Neural crest cell (in vitro differentiated cells): Measurements from ENCODE around the gene CFAP77. TPM values are rescaled to one million over a fixed set of nuclear protein-coding genes. Genes with fewer than 3 reads are reported as not detected.

Source experiments
- DNase-seq: peaks from one replicate; pipeline ENCODE4 v3.0.0; 2021; ENCODE audit warnings: low read depth, mixed read lengths, low spot score
- H3K27ac Mint-ChIP-seq: one replicate; pipeline ENCODE4 v1.8.0; 2021; ENCODE audit warnings: mild to moderate bottlenecking, mixed read lengths; ENCODE audit not compliant: unreplicated experiment
- H3K27me3 Mint-ChIP-seq: 2 replicates; pipeline ENCODE4 v1.8.0; 2021; ENCODE audit warnings: low read depth, mild to moderate bottlenecking, mixed read lengths
- H3K36me3 Mint-ChIP-seq: 2 replicates; pipeline ENCODE4 v1.8.0; 2021; ENCODE audit warnings: low read depth, mild to moderate bottlenecking, mixed read lengths
- H3K4me1 Mint-ChIP-seq: 2 replicates; pipeline ENCODE4 v1.8.0; 2021; ENCODE audit warnings: mixed read lengths
- H3K4me3 Mint-ChIP-seq: one replicate; pipeline ENCODE4 v1.8.0; 2021; ENCODE audit warnings: mild to moderate bottlenecking, mixed read lengths
- H3K9me3 Mint-ChIP-seq: 2 replicates; pipeline ENCODE4 v1.8.0; 2021; ENCODE audit warnings: mixed read lengths
- total RNA-seq: library from RNA; stranded (reverse); gene quantifications from 2 replicates; pipeline ENCODE4 v1.2.1, GENCODE V29; 2021
- TF ChIP-seq, protein P1 (sequence below): fragments of 200-600 bp; sonication (generic); conservative IDR thresholded peaks from 2 replicates; pipeline ENCODE4 v1.5.0; 2021; ENCODE audit warnings: antibody characterized with exemption, mild to moderate bottlenecking

The CFAP77 gene
- total RNA-seq, 1 donor from 2014 or later: 0.23 TPM

DNA sequence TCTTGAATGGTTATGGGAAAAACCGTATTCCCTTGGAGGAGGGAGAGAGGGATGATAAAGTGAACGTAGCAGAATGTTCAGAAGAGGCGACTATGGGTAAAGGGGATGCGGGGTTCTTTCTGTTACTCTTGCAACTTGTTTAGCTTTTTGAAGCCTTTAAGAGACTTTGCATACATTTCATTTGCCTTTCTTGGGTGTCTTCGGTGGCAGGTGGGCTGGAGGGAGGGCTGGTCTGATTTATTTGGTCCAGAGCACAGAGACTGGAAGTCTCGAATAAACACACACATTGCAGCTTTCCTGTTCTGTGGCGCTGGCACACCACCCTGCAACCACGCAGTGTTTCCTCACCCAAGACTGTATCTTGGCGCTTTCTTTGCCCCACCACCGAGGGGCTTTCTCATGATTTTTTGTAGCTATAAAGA lies 26.5 kb upstream of the CFAP77 start:
- H3K4me1 Mint-ChIP-seq: no peaks in the 10 kb centered on the region
- H3K36me3 Mint-ChIP-seq: peaks cover 2% of the 10 kb centered on the region

DNA sequence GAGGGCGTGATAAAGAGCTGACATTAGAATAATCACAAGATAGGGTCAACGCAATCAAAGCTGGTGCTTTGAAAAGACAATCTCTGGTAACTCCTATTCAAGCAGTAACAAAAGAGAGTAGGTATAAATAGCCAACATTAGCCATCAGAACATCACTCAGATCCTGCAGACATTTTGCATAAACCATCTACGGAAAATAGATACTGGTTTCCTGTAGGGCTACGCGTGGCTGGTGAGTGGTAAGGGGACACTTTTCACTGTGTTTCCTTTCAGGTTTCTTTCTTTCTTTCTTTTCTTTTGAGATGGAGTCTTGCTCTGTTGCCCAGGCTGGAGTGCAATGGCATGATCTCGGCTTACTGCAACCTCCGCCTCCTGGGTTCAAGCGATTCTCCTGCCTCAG lies 25.6 kb upstream of the CFAP77 start:
- Mint-ChIP-seq H3K36me3 (peaks cover 3% of the 10 kb centered on the region), H3K4me3 (no peak overlapping the region), H3K27me3 (no peaks in the 10 kb centered on the region), H3K9me3 (no peaks in the 10 kb centered on the region), H3K27ac (no peak overlapping the region), H3K4me1 (no peaks in the 10 kb centered on the region)
- DNase-seq: no peak
- TF ChIP-seq, protein P1, sequence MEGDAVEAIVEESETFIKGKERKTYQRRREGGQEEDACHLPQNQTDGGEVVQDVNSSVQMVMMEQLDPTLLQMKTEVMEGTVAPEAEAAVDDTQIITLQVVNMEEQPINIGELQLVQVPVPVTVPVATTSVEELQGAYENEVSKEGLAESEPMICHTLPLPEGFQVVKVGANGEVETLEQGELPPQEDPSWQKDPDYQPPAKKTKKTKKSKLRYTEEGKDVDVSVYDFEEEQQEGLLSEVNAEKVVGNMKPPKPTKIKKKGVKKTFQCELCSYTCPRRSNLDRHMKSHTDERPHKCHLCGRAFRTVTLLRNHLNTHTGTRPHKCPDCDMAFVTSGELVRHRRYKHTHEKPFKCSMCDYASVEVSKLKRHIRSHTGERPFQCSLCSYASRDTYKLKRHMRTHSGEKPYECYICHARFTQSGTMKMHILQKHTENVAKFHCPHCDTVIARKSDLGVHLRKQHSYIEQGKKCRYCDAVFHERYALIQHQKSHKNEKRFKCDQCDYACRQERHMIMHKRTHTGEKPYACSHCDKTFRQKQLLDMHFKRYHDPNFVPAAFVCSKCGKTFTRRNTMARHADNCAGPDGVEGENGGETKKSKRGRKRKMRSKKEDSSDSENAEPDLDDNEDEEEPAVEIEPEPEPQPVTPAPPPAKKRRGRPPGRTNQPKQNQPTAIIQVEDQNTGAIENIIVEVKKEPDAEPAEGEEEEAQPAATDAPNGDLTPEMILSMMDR: no peak

More for the DNA sequence above, 26.5 kb upstream of the CFAP77 start:
- TF ChIP-seq, protein P1: no peak
- Mint-ChIP-seq H3K4me3 (no peak overlapping the region), H3K27ac (no peak overlapping the region), H3K27me3 (no peaks in the 10 kb centered on the region), H3K9me3 (no peaks in the 10 kb centered on the region)
- no peak for DNase-seq

DNA sequence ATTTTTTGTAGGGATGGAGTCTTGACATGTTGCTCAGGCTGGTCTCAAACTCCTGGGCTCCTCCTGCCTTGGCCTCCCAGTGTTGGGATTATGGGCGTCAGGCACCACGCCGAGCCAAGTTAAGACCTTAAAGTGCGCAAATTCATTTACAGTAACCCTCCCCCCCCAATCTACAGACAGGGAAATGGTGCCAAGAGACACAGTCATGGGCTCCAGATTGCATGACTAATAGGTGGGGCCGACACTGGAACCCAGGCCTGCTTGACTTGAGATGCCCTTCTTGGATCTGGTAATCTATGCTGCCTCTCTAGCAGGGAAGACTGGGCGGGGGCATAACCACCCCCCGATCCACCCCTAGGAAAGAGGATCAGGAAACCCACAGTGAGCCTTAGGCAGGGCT lies 22.9 kb upstream of the CFAP77 start:
- H3K36me3 Mint-ChIP-seq: peaks cover 10% of the 10 kb centered on the region
- H3K27ac Mint-ChIP-seq: no peak overlapping the region
- H3K4me1 Mint-ChIP-seq: no peaks in the 10 kb centered on the region

DNA sequence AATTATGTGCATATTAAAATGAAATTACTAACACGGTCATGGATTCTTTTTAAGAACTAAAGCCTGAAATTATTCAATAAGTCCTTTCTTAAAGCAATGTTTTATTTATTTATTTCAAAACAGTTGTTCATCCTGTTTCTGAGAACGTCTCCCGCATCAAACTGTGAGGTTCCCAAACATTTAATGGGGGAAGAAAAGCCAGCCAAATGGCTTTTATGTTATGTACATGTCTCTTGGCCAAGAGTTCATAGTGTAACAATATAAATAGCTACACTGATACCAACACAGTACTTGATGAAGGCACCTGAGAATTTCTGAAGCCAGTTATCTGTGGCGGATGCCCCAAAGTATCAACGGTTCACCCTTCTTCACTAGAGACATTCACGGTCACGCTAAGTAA lies 19.0 kb upstream of the CFAP77 start:
- Mint-ChIP-seq H3K27me3 (no peaks in the 10 kb centered on the region), H3K36me3 (peaks cover 10% of the 10 kb centered on the region)

More for the DNA sequence above, 22.9 kb upstream of the CFAP77 start:
- no peak overlapping the region for H3K4me3 Mint-ChIP-seq
- H3K9me3 Mint-ChIP-seq: no peaks in the 10 kb centered on the region
- TF ChIP-seq, protein P1: no peak
- DNase-seq: no peak
- no peaks in the 10 kb centered on the region for H3K27me3 Mint-ChIP-seq

DNA sequence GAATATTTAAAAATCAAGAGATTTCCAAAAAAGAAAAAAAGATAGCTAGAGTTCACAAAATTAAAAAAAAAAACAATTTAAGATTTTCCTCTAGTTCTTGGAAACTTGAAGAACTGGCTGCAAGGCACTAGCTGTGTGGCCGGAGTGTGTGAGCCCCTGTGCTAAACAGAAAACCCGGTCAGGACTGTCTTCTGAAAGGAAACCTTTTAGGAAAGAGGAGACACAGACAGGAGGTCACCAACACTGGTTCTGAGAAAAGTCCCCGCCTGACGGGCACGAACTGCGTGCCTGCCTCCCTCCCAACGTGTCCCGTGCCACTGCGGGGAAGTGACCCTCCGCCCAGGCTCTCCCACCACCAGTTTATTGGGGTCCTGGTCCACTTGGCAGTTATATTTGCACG lies 18.6 kb upstream of the CFAP77 start:
- H3K4me3 Mint-ChIP-seq: no peak overlapping the region

More for the DNA sequence above, 19.0 kb upstream of the CFAP77 start:
- H3K27ac Mint-ChIP-seq: no peak overlapping the region
- TF ChIP-seq, protein P1: no peak
- no peak for DNase-seq
- no peaks in the 10 kb centered on the region for H3K9me3 Mint-ChIP-seq
- no peak overlapping the region for H3K4me3 Mint-ChIP-seq
- H3K4me1 Mint-ChIP-seq: no peaks in the 10 kb centered on the region

More for the DNA sequence above, 18.6 kb upstream of the CFAP77 start:
- DNase-seq: no peak
- Mint-ChIP-seq H3K36me3 (peaks cover 10% of the 10 kb centered on the region), H3K4me1 (no peaks in the 10 kb centered on the region), H3K27me3 (no peaks in the 10 kb centered on the region), H3K27ac (no peak overlapping the region), H3K9me3 (no peaks in the 10 kb centered on the region)
- TF ChIP-seq, protein P1: no peak
